HL-60 (cell line): ENCODE results near the gene DGKH.

Experiments used
- DNase-seq, 2 experiments: peaks; one replicate each; pipeline ENCODE4 v3.0.0-alpha.2; 2010 to 2020; ENCODE audit warnings: low read depth in 1 of 2, low spot score in 1 of 2
- H3K27ac ChIP-seq: fragments of 250-450 bp; sonication (Bioruptor Pico); replicated peaks from 2 replicates; pipeline ENCODE4 v1.5.1; 2020; ENCODE audit warnings: mild to moderate bottlenecking, moderate library complexity
- H3K27me3 ChIP-seq: fragments of 250-450 bp; sonication (Bioruptor Pico); 2 replicates; pipeline ENCODE4 v1.5.1; 2021; ENCODE audit warnings: mild to moderate bottlenecking, moderate library complexity; ENCODE audit not compliant: insufficient read depth, poor library complexity, severe bottlenecking
- H3K4me3 ChIP-seq: replicated peaks from 2 replicates; pipeline ENCODE4 v1.5.1; 2011; ENCODE audit warnings: mild to moderate bottlenecking, control low read depth, low read length; ENCODE audit not compliant: insufficient read depth
- GABPA ChIP-seq: IDR thresholded peaks from 2 replicates; pipeline ENCODE4 v1.6.1; 2012; ENCODE audit warnings: low read depth
- POLR2AphosphoS5 ChIP-seq: IDR thresholded peaks from 2 replicates; pipeline ENCODE4 v1.6.1; 2012; ENCODE audit warnings: low read depth
- SPI1 ChIP-seq: IDR thresholded peaks from 2 replicates; pipeline ENCODE4 v1.6.1; 2012; ENCODE audit warnings: low read depth, mild to moderate bottlenecking, borderline replicate concordance
- TF ChIP-seq, protein P1 (sequence below): IDR thresholded peaks from 2 replicates; pipeline ENCODE4 v1.6.1; 2012; ENCODE audit warnings: low read depth; ENCODE audit not compliant: insufficient replicate concordance
- TF ChIP-seq, protein P2 (sequence below): IDR thresholded peaks from one replicate; pipeline ENCODE4 v1.5.1; 2011; ENCODE audit warnings: low read length, control low read depth, inconsistent platforms; ENCODE audit not compliant: insufficient read depth

DGKH gene

GRCh38 chr13:42216422-42216735 lies 167.9 kb downstream of the DGKH start:
- DNase-seq = no peak
- Histone ChIP-seq H3K4me3 (no peak overlapping the region), H3K27me3 (no peaks in the 10 kb centered on the region), H3K27ac (no peak overlapping the region)
- TF ChIP-seq, protein P1, sequence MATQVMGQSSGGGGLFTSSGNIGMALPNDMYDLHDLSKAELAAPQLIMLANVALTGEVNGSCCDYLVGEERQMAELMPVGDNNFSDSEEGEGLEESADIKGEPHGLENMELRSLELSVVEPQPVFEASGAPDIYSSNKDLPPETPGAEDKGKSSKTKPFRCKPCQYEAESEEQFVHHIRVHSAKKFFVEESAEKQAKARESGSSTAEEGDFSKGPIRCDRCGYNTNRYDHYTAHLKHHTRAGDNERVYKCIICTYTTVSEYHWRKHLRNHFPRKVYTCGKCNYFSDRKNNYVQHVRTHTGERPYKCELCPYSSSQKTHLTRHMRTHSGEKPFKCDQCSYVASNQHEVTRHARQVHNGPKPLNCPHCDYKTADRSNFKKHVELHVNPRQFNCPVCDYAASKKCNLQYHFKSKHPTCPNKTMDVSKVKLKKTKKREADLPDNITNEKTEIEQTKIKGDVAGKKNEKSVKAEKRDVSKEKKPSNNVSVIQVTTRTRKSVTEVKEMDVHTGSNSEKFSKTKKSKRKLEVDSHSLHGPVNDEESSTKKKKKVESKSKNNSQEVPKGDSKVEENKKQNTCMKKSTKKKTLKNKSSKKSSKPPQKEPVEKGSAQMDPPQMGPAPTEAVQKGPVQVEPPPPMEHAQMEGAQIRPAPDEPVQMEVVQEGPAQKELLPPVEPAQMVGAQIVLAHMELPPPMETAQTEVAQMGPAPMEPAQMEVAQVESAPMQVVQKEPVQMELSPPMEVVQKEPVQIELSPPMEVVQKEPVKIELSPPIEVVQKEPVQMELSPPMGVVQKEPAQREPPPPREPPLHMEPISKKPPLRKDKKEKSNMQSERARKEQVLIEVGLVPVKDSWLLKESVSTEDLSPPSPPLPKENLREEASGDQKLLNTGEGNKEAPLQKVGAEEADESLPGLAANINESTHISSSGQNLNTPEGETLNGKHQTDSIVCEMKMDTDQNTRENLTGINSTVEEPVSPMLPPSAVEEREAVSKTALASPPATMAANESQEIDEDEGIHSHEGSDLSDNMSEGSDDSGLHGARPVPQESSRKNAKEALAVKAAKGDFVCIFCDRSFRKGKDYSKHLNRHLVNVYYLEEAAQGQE = no peak
- no peak for TF ChIP-seq GABPA
- TF ChIP-seq POLR2AphosphoS5 = no peak
- TF ChIP-seq, protein P2, sequence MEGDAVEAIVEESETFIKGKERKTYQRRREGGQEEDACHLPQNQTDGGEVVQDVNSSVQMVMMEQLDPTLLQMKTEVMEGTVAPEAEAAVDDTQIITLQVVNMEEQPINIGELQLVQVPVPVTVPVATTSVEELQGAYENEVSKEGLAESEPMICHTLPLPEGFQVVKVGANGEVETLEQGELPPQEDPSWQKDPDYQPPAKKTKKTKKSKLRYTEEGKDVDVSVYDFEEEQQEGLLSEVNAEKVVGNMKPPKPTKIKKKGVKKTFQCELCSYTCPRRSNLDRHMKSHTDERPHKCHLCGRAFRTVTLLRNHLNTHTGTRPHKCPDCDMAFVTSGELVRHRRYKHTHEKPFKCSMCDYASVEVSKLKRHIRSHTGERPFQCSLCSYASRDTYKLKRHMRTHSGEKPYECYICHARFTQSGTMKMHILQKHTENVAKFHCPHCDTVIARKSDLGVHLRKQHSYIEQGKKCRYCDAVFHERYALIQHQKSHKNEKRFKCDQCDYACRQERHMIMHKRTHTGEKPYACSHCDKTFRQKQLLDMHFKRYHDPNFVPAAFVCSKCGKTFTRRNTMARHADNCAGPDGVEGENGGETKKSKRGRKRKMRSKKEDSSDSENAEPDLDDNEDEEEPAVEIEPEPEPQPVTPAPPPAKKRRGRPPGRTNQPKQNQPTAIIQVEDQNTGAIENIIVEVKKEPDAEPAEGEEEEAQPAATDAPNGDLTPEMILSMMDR = no peak
- TF ChIP-seq SPI1 = no peak

DNA sequence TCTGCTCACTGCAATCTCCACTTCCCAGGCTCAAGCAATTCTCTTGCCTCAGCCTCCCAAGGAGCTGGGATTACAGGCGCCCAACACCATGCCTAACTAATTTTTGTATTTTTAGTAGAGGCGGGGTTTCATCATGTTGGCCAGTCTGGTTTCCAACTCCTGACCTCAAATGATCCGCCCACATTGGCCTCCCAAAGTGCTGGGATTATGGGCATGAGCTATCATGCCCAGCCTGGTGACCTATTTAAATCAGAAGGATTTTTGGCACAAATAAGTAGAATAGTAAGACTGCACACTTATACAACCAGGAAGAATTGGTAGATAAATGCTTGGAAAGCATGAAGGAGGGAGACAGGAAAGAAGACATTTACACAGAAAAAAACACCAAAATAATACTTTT lies 170.1 kb downstream of the DGKH start:
- Histone ChIP-seq H3K27ac (no peak overlapping the region), H3K27me3 (no peaks in the 10 kb centered on the region), H3K4me3 (no peak overlapping the region)
- TF ChIP-seq GABPA (no peak), POLR2AphosphoS5 (no peak), SPI1 (no peak)
- TF ChIP-seq, protein P2 = no peak
- TF ChIP-seq, protein P1 = no peak
- DNase-seq = no peak

- DNase-seq = no peak
- Histone ChIP-seq H3K27me3 (no peaks in the 10 kb centered on the region), H3K27ac (no peak overlapping the region), H3K4me3 (no peak overlapping the region)
- TF ChIP-seq GABPA (no peak), POLR2AphosphoS5 (no peak), SPI1 (no peak)
- TF ChIP-seq, protein P2 = no peak
- TF ChIP-seq, protein P1 = no peak
These were observed 170.6 kb downstream of the DGKH start for GRCh38 chr13:42219051-42219450.
